Activated CD4-positive, alpha-beta T cell treated with anti-CD3 and anti-CD28 coated beads, Interleukin-10, Interleukin-2, amounts not matched to agents 100 ng/mL and 50 ng/mL, durations not matched to agents 16 hours and 8 hours (primary cell): ENCODE results near the gene CDT1.

ENCODE experiments used
- DNase-seq: peaks from one replicate; pipeline ENCODE4 v3.0.0-alpha.2; 2020

Gene CDT1

GRCh38 chr16:88806491-88807111 lies 3.0 kb downstream of the CDT1 start:
- no peak for DNase-seq

DNA sequence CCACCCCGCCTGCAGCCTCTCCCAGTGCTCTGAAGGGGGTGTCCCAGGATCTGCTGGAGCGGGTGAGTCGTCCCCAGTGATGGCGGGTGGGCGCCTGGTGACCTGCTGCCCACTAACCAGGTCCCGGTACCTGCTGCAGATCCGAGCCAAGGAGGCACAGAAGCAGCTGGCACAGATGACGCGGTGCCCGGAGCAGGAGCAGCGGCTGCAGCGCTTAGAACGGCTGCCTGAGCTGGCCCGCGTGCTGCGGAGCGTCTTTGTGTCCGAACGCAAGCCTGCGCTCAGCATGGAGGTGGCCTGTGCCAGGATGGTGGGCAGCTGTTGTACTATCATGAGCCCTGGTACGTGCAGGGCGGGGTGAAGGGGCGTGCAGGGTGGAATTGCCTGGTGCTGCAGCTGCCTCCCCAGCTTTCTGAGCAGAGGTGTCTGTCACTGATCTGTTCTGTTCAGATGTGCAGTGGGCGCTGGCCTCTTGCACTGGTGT lies 3.6 kb downstream of the CDT1 start:
- no peak for DNase-seq

- DNase-seq: no peak
These were observed 4.3 kb downstream of the CDT1 start for GRCh38 chr16:88807626-88808453.

DNA sequence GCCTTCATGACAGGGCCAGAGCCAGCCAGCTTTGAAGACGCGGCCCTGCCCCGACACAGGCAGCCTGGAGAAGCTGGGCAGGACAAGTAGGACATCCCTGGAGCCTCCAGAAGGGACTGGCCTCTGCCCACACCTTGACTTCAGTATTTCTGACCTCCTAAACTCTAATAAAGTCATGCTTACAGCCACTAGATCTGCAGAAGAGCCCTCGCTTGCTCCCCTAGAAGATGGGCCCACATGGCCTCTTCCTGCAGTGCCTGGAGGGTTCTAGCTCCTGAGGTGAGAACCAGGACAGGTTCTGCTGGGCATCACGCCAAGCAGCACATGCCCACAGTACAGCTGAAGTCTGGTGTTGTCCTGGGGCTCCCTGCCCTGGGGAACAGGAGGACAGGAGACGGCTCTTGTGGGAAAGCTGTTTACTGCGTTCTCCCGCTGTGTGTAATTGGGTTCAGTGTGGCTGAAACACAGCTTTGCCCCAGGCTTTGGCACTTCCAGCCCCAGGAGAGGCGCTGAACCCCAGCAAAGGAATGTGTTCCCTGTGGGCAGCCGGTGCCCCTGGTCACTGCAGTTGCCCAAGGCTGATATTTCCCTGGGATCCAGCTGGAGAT lies 5.6 kb downstream of the CDT1 start:
- peak; percentile 28 for DNase-seq

DNA sequence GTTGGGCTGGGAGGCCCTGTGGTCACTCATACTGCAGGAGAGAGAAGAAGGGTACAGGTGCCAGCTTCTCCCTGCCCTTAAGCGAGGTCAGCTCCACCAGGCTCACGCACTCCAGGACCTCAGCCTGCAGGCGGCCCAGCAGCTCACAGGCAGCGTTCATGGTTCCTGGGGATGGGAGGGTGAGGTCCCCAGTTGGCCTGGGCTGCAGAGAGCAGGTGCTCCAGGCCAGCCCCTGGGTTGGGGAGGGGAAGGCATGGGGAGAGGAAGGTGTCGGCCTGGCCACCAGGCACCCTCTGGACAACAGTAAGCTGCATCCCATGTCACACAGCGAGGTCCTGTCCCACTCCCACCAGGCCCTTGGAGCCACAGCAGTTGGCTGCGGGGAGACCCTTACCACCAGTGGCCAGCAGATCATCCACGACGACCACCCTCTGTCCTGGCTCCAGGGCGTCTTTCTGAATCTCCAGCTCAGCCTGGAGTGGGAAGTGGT lies 6.1 kb downstream of the CDT1 start:
- peak; percentile 43 for DNase-seq

DNA sequence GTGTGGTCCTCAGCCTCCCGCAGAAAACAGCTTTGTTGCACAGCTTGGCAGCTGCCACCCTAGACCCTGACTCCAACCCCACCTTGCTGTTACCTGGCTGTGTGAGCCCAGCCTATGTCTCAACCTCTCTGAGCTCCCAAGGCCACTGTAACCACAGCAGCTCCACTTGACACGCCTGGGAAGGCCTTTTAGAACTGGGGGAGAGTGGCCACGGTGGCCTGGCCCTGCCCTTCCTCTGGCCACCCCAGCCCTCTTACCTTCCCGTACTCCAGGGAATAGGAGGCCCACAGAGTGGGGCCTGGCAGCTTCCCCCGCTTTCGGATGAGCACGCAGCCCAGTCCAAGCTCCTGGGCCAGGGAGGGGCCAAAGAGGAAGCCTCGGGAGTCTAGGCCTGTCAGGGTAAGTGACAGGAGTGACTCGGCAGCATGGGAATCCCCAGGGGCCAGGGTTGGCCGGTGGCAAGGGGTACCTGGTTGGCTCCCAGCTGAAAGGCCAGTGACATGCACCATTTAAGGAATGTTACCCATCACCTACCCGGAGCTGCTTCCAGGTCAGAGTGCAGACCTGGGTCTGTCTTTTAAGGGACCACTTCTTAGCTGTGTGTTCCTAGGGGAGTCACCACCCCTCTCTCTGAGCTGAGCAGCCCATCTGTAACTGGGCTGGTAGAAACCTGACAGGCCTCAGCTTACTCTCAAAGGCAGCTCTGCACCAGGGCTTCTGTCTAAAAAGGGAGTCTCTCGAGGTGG lies 6.8 kb downstream of the CDT1 start:
- peak; percentile 66 for DNase-seq

DNA sequence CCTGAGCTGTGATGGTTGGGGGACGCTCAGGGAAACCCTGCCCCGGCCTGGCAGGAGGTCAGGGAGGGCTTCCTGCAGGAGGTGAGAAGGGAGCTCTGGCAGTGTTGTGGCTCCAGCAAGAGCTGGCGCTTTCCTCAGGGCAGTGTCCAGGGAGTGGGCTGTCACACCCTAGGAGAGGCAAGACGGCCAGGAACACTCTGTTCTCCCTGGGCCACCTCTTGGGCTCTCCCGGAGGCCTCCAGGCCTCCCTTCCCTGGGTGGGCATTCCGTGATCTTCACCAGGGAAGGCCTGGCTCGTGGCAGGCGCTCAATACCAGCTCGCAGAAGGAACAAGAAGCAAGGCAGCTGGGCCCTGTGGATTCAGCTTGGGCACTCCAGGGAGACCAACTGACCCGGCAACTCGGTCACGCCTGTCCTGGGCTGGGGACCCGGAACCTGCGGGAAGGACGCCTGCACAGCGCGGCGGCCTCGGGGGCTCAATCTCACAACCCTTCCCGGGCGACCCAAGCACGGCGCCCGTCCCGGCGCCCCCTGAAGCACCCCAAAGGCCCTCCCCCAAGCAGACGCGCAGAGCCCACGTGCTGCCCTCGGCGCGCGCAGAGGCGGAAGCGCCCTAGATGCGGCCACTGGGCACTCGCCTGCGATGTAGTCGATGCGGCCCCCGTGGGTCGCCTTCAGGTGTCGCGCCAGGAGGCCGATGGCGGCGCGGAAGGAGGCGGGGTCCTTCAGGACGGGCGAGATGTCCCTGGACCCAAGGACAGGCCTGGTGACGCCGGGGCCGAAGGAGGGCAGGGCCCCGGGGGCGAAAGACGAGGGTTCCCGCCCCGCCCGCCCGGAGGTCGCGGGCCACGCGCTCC lies 7.6 kb downstream of the CDT1 start:
- peak; percentile 79 for DNase-seq

GRCh38 chr16:88811769-88812512 lies 8.4 kb downstream of the CDT1 start, which contains the start of gene APRT:
TSS of gene APRT (minus strand) at chr16:88811928. CDS start at chr16:88811899, 29 bp downstream.
- peak; percentile 98 for DNase-seq

DNA sequence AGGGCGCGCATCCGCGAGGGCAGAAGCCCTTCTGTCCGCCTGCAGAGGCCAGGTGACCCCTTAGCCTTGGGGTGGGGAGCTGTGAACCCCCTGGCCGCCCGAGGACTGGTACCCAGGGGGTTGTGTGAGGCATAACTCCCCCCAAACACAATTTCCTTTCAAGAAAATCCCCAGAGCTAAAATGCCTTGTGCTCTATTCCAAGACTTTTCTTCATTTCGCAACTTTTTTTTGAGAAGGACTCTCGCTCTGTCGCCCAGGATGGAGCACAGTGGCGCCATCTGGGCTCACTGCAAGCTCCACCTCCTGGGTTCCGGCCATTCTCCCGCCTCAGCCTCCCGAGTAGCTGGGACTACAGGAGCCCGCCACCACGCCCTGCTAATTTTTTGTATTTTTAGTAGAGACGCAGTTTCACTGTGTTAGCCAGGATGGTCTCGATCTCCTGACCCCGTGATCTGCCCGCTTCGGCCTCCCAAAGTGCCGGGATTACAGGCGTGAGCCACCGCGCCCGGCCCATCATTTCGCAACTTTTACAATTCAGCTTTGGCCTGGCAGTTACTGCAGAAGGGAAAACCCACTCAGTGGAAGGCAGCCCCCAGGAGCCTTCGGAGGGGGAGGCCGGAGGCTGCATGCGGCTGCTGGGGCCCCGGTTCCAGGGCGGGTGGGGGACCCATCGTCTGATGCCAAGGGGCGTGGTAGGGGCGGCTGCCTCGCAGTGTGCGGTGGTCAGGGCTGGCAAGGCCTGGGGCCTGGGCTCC lies 9.1 kb downstream of the CDT1 start:
- peak; percentile 68 for DNase-seq

DNA sequence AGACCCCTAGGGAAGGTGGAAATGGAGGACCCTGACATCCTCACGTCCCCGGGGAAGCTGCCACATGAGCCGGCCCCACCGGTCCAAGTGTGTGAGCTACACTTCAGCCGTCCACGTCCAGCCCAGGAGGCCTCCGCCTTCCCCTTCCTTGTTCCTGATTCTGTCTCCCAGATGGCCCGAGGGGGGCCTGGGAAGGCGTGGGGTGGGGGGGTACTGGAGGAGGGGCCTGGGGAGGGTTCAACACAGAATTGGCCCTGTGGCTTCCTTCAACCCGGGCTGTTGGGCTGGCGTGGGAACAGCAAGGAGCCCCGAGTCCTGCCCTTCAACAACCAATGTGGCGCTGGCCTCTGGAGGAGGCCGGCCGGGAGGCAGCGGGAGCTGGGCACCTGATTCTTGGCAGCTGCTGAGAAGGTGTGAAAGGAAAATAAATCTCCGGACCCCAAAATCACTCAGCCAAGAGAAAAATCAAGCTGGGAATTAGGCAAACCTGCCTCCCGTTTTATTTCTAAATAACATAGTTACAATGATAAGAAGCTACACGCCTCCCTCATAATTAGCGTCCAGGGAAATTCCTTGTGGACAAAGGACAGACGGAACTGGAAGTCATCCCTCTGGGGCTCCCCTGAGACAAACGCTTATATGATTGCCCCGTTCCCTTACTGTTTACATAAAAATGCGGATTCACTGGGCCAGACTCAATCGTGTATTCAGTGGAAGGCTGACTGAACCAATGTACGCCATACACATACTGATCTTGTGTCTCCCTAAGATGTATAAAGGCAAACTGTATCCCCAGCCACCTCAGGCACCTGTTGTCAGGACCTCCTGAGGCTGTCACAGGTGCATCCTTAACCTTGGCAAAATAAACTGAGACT lies 9.9 kb downstream of the CDT1 start:
- DNase-seq: no peak

- no peak for DNase-seq
These were observed 10.5 kb downstream of the CDT1 start for GRCh38 chr16:88814144-88814502.

GRCh38 chr16:88815227-88815626 lies 11.6 kb downstream of the CDT1 start:
- DNase-seq: no peak

DNA sequence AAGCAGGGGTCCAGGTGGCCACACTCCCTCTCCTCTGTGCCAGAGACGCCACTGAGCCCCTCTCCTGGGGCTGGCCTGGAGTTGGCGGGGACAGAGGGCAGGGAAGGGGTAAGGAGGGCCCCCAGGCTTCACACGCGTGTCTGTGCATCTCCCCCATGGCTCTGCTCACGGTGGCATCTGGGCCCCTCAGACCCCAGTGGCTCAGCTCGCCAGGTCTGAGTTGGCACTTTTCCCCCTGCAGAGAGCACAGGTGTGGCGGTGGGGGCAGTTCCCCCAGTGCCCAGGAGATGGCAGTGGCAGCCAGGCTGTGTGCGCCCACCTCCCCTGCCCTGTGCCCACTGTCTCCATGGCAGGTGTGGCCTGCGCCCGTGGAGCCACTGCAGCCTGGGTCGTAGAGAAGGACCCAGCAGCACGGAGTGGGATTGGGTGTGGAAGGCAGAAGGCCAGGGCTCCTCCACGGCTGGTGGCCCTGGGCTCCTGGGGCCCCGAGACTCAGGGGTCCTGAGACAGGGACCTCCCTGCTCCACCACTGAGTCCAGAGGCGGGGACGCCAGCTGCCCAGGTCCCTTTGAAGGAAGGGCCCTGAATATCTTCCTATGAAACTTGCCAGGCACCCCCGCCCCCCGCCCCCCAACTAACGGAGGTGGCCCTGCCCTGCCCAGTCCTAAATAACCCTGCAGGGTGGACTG lies 12.5 kb downstream of the CDT1 start:
- peak; percentile 67 for DNase-seq

DNA sequence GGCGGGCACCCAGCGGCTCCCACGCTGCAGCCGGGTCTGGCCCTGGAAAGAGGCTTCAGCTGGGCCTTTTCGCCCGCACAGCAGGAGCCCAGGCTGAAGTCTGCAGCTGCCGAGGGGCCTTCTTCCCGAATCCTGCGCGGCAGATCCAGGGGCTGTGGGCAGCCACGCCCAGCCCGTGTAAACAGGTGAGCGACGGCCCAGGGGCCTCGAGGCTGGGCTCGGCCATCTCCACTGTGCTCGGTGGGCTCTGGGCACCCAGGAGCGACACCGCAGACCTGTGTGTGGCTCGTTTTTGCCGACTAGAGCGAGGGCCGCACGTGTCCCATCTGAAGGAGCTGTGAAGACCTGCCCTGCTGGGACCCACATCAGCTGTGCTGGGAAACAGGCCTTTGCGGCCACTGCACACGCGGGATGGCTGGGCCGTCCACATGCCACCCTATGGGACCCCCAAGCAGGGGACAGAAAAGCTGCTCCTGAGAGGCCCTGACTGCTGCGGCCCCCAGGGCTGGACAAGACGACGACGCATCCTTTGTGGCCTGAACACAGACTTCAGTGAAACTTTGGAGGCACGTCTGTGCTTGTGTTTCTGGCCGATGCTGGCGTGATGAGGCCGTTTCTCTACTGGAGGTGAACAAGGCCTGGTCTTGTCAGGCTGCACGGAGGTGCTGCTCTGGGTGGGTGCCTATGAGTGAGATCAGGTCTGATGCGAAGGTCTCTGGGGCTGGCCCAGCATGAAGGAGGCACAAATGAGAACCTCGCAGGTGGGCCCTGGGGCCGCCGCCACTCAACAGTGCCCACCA lies 13.3 kb downstream of the CDT1 start:
- DNase-seq: no peak

- DNase-seq: no peak
These were observed 14.4 kb downstream of the CDT1 start for GRCh38 chr16:88817785-88818574.

DNA sequence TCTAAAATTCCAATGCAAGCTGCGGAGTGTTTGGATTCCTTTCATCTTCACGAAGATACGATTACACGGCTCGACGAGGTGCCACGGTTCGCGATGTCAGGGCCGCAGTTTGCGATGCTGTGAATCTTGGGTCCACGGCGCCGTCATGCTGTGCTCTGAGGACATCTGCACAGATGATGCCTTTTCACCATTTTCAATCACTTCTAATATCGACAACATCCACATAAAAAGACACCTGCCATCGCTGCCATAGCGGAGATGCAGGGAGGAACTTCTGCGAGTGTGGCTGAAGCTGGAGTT lies 14.9 kb downstream of the CDT1 start:
- no peak for DNase-seq

DNA sequence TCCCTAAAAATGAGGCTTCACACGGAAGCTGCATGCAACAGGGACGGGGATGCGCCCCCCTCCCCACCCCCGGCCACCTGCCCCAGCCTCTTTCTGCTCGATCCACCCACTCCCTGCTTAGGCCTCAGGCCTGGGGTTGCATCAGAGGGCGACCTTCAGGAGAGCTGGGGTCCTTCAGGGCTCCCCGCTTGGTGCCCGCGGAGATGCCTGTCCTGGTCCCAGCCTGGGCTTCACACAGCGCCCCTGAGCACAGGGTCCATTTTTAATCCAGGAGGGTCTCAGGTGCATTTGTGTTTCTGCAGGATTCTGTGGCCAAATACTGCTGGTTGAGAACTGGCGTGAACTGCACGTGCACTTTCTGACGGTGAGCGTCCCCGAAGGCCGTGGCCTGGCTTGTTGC lies 15.5 kb downstream of the CDT1 start:
- DNase-seq: no peak
